WTC11 (cell line): ENCODE measurements around the gene PABPN1. TPM values are rescaled to one million over a fixed set of nuclear protein-coding genes. Genes with fewer than 3 reads are reported as not detected.

Experiments
- ATAC-seq: fragments of 200-7000 bp; cut with Tn5 transposase; 2 replicates; pipeline ENCODE4 v1.10.0; 2021; ENCODE audit warnings: mild to moderate bottlenecking, moderate library complexity
- CTCF ChIA-PET: fragments of 300-600 bp; sonication (Branson Sonifier 250); formaldehyde crosslinking; loops from one replicate; lab custom pipeline; 2021; ENCODE audit warnings: antibody characterized with exemption; lab: Charles Lee
- POLR2A ChIA-PET: fragments of 350-600 bp; sonication (Branson Sonifier 250); formaldehyde crosslinking; loops from one replicate; lab custom pipeline; 2021; ENCODE audit warnings: antibody characterized with exemption; lab: Charles Lee
- DNase-seq: peaks from one replicate; pipeline ENCODE4 v3.0.0; 2021; ENCODE audit warnings: low spot score
- H3K27ac Mint-ChIP-seq: 2 replicates; pipeline ENCODE4 v1.8.0; 2021; ENCODE audit warnings: mixed read lengths
- H3K27me3 Mint-ChIP-seq: 2 replicates; pipeline ENCODE4 v1.8.0; 2021; ENCODE audit warnings: low read depth, mild to moderate bottlenecking, moderate library complexity, mixed read lengths
- H3K36me3 Mint-ChIP-seq: 2 replicates; pipeline ENCODE4 v1.8.0; 2021; ENCODE audit warnings: mixed read lengths
- H3K4me1 Mint-ChIP-seq: 2 replicates; pipeline ENCODE4 v1.8.0; 2022; ENCODE audit warnings: mixed read lengths
- H3K4me3 Mint-ChIP-seq: 2 replicates; pipeline ENCODE4 v1.8.0; 2021; ENCODE audit warnings: mild to moderate bottlenecking, moderate library complexity, mixed read lengths
- H3K9me3 Mint-ChIP-seq: 2 replicates; pipeline ENCODE4 v1.8.0; 2021; ENCODE audit warnings: mixed read lengths
- AFF4 ChIP-seq: sonication (generic); formaldehyde crosslinking; IDR thresholded peaks from 2 replicates; pipeline ENCODE4 v1.8.1; 2023; ENCODE audit warnings: mild to moderate bottlenecking, missing genetic modification reagents, borderline replicate concordance
- CREB1 ChIP-seq: sonication (generic); formaldehyde crosslinking; IDR thresholded peaks from 2 replicates; pipeline ENCODE4 v1.8.0; 2023; ENCODE audit warnings: mild to moderate bottlenecking, missing genetic modification reagents
- CTCF ChIP-seq: fragments of 200-600 bp; IDR thresholded peaks from 2 replicates; pipeline ENCODE4 v1.8.0; 2022; ENCODE audit warnings: antibody characterized with exemption
- EMX1 ChIP-seq: fragments of 250-450 bp; sonication (Bioruptor Pico); IDR thresholded peaks from 2 replicates; pipeline ENCODE4 v1.8.0; 2021; ENCODE audit warnings: mild to moderate bottlenecking
- ERG ChIP-seq: fragments of 250-450 bp; sonication (Bioruptor Pico); IDR thresholded peaks from 2 replicates; pipeline ENCODE4 v1.8.0; 2021; ENCODE audit warnings: mild to moderate bottlenecking
- ESRRA ChIP-seq: sonication (generic); formaldehyde crosslinking; IDR thresholded peaks from 2 replicates; pipeline ENCODE4 v1.8.1; 2022; ENCODE audit warnings: mild to moderate bottlenecking, missing genetic modification reagents, borderline replicate concordance
- FOXK1 ChIP-seq: sonication (generic); formaldehyde crosslinking; IDR thresholded peaks from 2 replicates; pipeline ENCODE4 v1.8.0; 2022; ENCODE audit warnings: mild to moderate bottlenecking, moderate library complexity, missing genetic modification reagents
- FOXP1 ChIP-seq: sonication (generic); formaldehyde crosslinking; IDR thresholded peaks from 2 replicates; pipeline ENCODE4 v1.8.0; 2022; ENCODE audit warnings: missing genetic modification reagents, mild to moderate bottlenecking, moderate library complexity, borderline replicate concordance
- GABPB1 ChIP-seq: sonication (generic); formaldehyde crosslinking; IDR thresholded peaks from 2 replicates; pipeline ENCODE4 v1.8.1; 2023; ENCODE audit warnings: mild to moderate bottlenecking, missing genetic modification reagents
- GRHL2 ChIP-seq: fragments of 250-450 bp; sonication (Bioruptor Pico); IDR thresholded peaks from 2 replicates; pipeline ENCODE4 v1.8.0; 2022; ENCODE audit warnings: mild to moderate bottlenecking, moderate library complexity; ENCODE audit not compliant: insufficient replicate concordance, severe bottlenecking
- JAZF1 ChIP-seq: fragments of 250-450 bp; sonication (Bioruptor Pico); IDR thresholded peaks from 2 replicates; pipeline ENCODE4 v1.9.0; 2021; ENCODE audit warnings: moderate library complexity, mild to moderate bottlenecking, inconsistent platforms
- KAT7 ChIP-seq: sonication (generic); formaldehyde crosslinking; IDR thresholded peaks from 2 replicates; pipeline ENCODE4 v1.8.1; 2023; ENCODE audit warnings: missing genetic modification reagents, mild to moderate bottlenecking, borderline replicate concordance
- SMAD4 ChIP-seq: sonication (generic); formaldehyde crosslinking; IDR thresholded peaks from 2 replicates; pipeline ENCODE4 v1.8.0; 2022; ENCODE audit warnings: mild to moderate bottlenecking, missing genetic modification reagents
- ZMAT4 ChIP-seq: fragments of 250-450 bp; sonication (Bioruptor Pico); IDR thresholded peaks from 2 replicates; pipeline ENCODE4 v1.9.0; 2021; ENCODE audit warnings: mild to moderate bottlenecking
- ZNF138 ChIP-seq: sonication (generic); formaldehyde crosslinking; conservative IDR thresholded peaks from 2 replicates; pipeline ENCODE4 v1.8.1; 2022; ENCODE audit warnings: mild to moderate bottlenecking, moderate library complexity, missing genetic modification reagents
- ZNF263 ChIP-seq: sonication (generic); formaldehyde crosslinking; IDR thresholded peaks from 2 replicates; pipeline ENCODE4 v1.8.1; 2022; ENCODE audit warnings: low read depth, mild to moderate bottlenecking, moderate library complexity, missing genetic modification reagents
- ZNF423 ChIP-seq: fragments of 250-450 bp; sonication (Bioruptor Pico); IDR thresholded peaks from 2 replicates; pipeline ENCODE4 v2.1.2; 2022; ENCODE audit warnings: mild to moderate bottlenecking, moderate library complexity
- ZNF425 ChIP-seq: fragments of 250-450 bp; sonication (Bioruptor Pico); conservative IDR thresholded peaks from 2 replicates; pipeline ENCODE4 v1.9.0; 2021; ENCODE audit warnings: mild to moderate bottlenecking
- total RNA-seq: library from RNA; stranded (reverse); gene quantifications from 3 replicates; pipeline ENCODE4 v1.2.3, GENCODE V29; 2021
- TF ChIP-seq, protein P1 (sequence below): fragments of 250-450 bp; sonication (Bioruptor Pico); IDR thresholded peaks from 2 replicates; pipeline ENCODE4 v2.1.2; 2022; ENCODE audit warnings: mild to moderate bottlenecking, moderate library complexity
- TF ChIP-seq, protein P2 (sequence below): fragments of 250-450 bp; sonication (Bioruptor Pico); IDR thresholded peaks from 2 replicates; pipeline ENCODE4 v1.9.0; 2021; ENCODE audit warnings: moderate library complexity, mild to moderate bottlenecking, inconsistent platforms, borderline replicate concordance
- TF ChIP-seq, protein P3 (sequence below): sonication (generic); formaldehyde crosslinking; IDR thresholded peaks from 2 replicates; pipeline ENCODE4 v1.8.1; 2023; ENCODE audit warnings: mild to moderate bottlenecking, missing genetic modification reagents, moderate library complexity

Gene PABPN1
- total RNA-seq, 1 experiment from 2014 or later: 321 TPM

GRCh38 chr14:23357261-23357660 is 36.0 kb downstream of the PABPN1 start:
- ChIA-PET CTCF (interaction anchor here (1.0 to 1.4 kb wide), 2 partner anchors 23 to 99 kb away, joined by 3 to 4 read pairs; no protein-coding TSS in a partner anchor), POLR2A (no interaction called here)
- peaks cover 14% of the 10 kb centered on the region for H3K36me3 Mint-ChIP-seq
- no peak overlapping the region for H3K27ac Mint-ChIP-seq
- DNase-seq: no peak
- peaks cover 21% of the 10 kb centered on the region for H3K27me3 Mint-ChIP-seq
- H3K4me1 Mint-ChIP-seq: peaks cover 8% of the 10 kb centered on the region
- ATAC-seq: no peak
- no peak for TF ChIP-seq AFF4 (CRISPR knock-in tag)
- H3K4me3 Mint-ChIP-seq: no peak overlapping the region
- no peaks in the 10 kb centered on the region for H3K9me3 Mint-ChIP-seq

- Mint-ChIP-seq H3K4me3 (no peak overlapping the region), H3K36me3 (peaks cover 15% of the 10 kb centered on the region), H3K27me3 (peaks cover 20% of the 10 kb centered on the region), H3K9me3 (no peaks in the 10 kb centered on the region), H3K27ac (no peak overlapping the region)
- POLR2A ChIA-PET: no interaction called here
- no peak for ATAC-seq
- TF ChIP-seq SMAD4 (CRISPR knock-in tag) (no peak), ESRRA (CRISPR knock-in tag) (no peak), ZMAT4 (CRISPR knock-in tag) (no peak), ERG (CRISPR knock-in tag) (no peak), GABPB1 (CRISPR knock-in tag) (no peak), ZNF425 (no peak), ZNF138 (no peak), CTCF (no peak), ZNF263 (no peak), ZNF423 (CRISPR knock-in tag) (no peak), EMX1 (CRISPR knock-in tag) (no peak), CREB1 (CRISPR knock-in tag) (no peak), JAZF1 (CRISPR knock-in tag) (no peak), FOXP1 (CRISPR knock-in tag) (no peak), FOXK1 (CRISPR knock-in tag) (no peak), GRHL2 (CRISPR knock-in tag) (no peak), KAT7 (no peak)
- TF ChIP-seq, protein P1, sequence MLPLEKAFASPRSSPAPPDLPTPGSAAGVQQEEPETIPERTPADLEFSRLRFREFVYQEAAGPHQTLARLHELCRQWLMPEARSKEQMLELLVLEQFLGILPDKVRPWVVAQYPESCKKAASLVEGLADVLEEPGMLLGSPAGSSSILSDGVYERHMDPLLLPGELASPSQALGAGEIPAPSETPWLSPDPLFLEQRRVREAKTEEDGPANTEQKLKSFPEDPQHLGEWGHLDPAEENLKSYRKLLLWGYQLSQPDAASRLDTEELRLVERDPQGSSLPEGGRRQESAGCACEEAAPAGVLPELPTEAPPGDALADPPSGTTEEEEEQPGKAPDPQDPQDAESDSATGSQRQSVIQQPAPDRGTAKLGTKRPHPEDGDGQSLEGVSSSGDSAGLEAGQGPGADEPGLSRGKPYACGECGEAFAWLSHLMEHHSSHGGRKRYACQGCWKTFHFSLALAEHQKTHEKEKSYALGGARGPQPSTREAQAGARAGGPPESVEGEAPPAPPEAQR (CRISPR knock-in tag): no peak
- TF ChIP-seq, protein P2, sequence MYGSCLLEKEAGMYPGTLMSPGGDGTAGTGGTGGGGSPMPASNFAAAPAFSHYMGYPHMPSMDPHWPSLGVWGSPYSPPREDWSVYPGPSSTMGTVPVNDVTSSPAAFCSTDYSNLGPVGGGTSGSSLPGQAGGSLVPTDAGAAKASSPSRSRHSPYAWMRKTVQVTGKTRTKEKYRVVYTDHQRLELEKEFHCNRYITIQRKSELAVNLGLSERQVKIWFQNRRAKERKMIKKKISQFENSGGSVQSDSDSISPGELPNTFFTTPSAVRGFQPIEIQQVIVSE (CRISPR knock-in tag): no peak
- TF ChIP-seq, protein P3, sequence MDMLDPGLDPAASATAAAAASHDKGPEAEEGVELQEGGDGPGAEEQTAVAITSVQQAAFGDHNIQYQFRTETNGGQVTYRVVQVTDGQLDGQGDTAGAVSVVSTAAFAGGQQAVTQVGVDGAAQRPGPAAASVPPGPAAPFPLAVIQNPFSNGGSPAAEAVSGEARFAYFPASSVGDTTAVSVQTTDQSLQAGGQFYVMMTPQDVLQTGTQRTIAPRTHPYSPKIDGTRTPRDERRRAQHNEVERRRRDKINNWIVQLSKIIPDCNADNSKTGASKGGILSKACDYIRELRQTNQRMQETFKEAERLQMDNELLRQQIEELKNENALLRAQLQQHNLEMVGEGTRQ (CRISPR knock-in tag): no peak
- TF ChIP-seq, all 79 proteins: peak for 0
- H3K4me1 Mint-ChIP-seq: peaks cover 10% of the 10 kb centered on the region
- no peak for DNase-seq
- CTCF ChIA-PET: interaction anchor here (1.0 to 6.5 kb wide), 3 partner anchors 22 to 99 kb away, joined by 3 to 95 read pairs (median 4); no protein-coding TSS in a partner anchor
These were observed 36.8 kb downstream of the PABPN1 start for GRCh38 chr14:23358042-23358441.
